H1 (cell line): ENCODE measurements around the gene SSX2IP. TPM values are rescaled to one million over a fixed set of nuclear protein-coding genes. Genes with fewer than 3 reads are reported as not detected.

Experiments used
- ASH2L ChIP-seq: fragments of 200-600, 300-600 bp; sonication (generic); IDR thresholded peaks from one replicate; pipeline ENCODE4 v1.7.1; 2017; ENCODE audit warnings: low read length
- CTCF ChIP-seq, 3 experiments: IDR thresholded peaks; 1 replicate in 2 of 3; 2 replicates in 1 of 3; pipeline versions ENCODE4 v1.5.1 to v1.6.1; 2011; ENCODE audit warnings: low read length in 3 of 3, mild to moderate bottlenecking in 3 of 3, inconsistent platforms in 2 of 3, low read depth in 1 of 3, moderate library complexity in 1 of 3; ENCODE audit not compliant: insufficient read depth in 1 of 3; ENCODE audit errors: control extremely low read depth in 1 of 3
- EGR1 ChIP-seq: IDR thresholded peaks from 2 replicates; pipeline ENCODE4 v1.6.1; 2011; ENCODE audit warnings: low read depth, low read length, borderline replicate concordance
- GTF2F1 ChIP-seq: IDR thresholded peaks from 2 replicates; pipeline ENCODE4 v1.6.1; 2012; ENCODE audit warnings: low read depth, low read length, improper control_type of control experiment, borderline replicate concordance
- RXRA ChIP-seq: IDR thresholded peaks from 2 replicates; pipeline ENCODE4 v1.6.1; 2011; ENCODE audit warnings: low read depth, mild to moderate bottlenecking, low read length, moderate library complexity; ENCODE audit not compliant: insufficient read depth
- polyA plus RNA-seq, 7 experiments: library from polyadenylated mRNA; depleted of rRNA in 3 of 7; stranded (reverse) in 5 of 7; unstranded in 2 of 7; fragments of >200 nt in 5 of 7; fragments of 200-250 nt in 2 of 7; gene quantifications; 1 replicate in 5 of 7; 2 replicates in 1 of 7; 4 replicates in 1 of 7; pipeline versions ENCODE4 v1.2.1 to v1.2.3, GENCODE V29; 2011 to 2013; ENCODE audit warnings: missing spikeins in 2 of 7, mixed read lengths in 2 of 7
- total RNA-seq: library from RNA; stranded (reverse); fragmentation: NEBNext Ultra II Directional; extraction: Animal tissue kit (Norgen Biotek cat#: 25700); gene quantifications from 2 replicates; pipeline ENCODE4 v1.2.1, GENCODE V29; 2021
- TF ChIP-seq, protein P1 (sequence below): fragments of 300-600 bp; sonication (generic); IDR thresholded peaks from 2 replicates; pipeline ENCODE4 v1.7.1; 2012; ENCODE audit warnings: low read length, moderate library complexity, mild to moderate bottlenecking, inconsistent platforms; ENCODE audit not compliant: insufficient replicate concordance
- TF ChIP-seq, protein P2 (sequence below): IDR thresholded peaks from 2 replicates; pipeline ENCODE4 v1.6.1; 2012; ENCODE audit warnings: low read length, inconsistent platforms

The SSX2IP gene
- total and polyA plus RNA-seq, 2 of the 8 experiments (the other 6 are each of a cell fraction or from before 2014, with no cell fraction given), result 4.0 to 31.3 TPM

GRCh38 chr1:84722794-84723193, 32.5 kb upstream of the SSX2IP start (continued):
- TF ChIP-seq, protein P1, sequence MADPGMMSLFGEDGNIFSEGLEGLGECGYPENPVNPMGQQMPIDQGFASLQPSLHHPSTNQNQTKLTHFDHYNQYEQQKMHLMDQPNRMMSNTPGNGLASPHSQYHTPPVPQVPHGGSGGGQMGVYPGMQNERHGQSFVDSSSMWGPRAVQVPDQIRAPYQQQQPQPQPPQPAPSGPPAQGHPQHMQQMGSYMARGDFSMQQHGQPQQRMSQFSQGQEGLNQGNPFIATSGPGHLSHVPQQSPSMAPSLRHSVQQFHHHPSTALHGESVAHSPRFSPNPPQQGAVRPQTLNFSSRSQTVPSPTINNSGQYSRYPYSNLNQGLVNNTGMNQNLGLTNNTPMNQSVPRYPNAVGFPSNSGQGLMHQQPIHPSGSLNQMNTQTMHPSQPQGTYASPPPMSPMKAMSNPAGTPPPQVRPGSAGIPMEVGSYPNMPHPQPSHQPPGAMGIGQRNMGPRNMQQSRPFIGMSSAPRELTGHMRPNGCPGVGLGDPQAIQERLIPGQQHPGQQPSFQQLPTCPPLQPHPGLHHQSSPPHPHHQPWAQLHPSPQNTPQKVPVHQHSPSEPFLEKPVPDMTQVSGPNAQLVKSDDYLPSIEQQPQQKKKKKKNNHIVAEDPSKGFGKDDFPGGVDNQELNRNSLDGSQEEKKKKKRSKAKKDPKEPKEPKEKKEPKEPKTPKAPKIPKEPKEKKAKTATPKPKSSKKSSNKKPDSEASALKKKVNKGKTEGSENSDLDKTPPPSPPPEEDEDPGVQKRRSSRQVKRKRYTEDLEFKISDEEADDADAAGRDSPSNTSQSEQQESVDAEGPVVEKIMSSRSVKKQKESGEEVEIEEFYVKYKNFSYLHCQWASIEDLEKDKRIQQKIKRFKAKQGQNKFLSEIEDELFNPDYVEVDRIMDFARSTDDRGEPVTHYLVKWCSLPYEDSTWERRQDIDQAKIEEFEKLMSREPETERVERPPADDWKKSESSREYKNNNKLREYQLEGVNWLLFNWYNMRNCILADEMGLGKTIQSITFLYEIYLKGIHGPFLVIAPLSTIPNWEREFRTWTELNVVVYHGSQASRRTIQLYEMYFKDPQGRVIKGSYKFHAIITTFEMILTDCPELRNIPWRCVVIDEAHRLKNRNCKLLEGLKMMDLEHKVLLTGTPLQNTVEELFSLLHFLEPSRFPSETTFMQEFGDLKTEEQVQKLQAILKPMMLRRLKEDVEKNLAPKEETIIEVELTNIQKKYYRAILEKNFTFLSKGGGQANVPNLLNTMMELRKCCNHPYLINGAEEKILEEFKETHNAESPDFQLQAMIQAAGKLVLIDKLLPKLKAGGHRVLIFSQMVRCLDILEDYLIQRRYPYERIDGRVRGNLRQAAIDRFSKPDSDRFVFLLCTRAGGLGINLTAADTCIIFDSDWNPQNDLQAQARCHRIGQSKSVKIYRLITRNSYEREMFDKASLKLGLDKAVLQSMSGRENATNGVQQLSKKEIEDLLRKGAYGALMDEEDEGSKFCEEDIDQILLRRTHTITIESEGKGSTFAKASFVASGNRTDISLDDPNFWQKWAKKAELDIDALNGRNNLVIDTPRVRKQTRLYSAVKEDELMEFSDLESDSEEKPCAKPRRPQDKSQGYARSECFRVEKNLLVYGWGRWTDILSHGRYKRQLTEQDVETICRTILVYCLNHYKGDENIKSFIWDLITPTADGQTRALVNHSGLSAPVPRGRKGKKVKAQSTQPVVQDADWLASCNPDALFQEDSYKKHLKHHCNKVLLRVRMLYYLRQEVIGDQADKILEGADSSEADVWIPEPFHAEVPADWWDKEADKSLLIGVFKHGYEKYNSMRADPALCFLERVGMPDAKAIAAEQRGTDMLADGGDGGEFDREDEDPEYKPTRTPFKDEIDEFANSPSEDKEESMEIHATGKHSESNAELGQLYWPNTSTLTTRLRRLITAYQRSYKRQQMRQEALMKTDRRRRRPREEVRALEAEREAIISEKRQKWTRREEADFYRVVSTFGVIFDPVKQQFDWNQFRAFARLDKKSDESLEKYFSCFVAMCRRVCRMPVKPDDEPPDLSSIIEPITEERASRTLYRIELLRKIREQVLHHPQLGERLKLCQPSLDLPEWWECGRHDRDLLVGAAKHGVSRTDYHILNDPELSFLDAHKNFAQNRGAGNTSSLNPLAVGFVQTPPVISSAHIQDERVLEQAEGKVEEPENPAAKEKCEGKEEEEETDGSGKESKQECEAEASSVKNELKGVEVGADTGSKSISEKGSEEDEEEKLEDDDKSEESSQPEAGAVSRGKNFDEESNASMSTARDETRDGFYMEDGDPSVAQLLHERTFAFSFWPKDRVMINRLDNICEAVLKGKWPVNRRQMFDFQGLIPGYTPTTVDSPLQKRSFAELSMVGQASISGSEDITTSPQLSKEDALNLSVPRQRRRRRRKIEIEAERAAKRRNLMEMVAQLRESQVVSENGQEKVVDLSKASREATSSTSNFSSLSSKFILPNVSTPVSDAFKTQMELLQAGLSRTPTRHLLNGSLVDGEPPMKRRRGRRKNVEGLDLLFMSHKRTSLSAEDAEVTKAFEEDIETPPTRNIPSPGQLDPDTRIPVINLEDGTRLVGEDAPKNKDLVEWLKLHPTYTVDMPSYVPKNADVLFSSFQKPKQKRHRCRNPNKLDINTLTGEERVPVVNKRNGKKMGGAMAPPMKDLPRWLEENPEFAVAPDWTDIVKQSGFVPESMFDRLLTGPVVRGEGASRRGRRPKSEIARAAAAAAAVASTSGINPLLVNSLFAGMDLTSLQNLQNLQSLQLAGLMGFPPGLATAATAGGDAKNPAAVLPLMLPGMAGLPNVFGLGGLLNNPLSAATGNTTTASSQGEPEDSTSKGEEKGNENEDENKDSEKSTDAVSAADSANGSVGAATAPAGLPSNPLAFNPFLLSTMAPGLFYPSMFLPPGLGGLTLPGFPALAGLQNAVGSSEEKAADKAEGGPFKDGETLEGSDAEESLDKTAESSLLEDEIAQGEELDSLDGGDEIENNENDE, result no peak
- TF ChIP-seq RXRA (no peak), EGR1 (no peak), GTF2F1 (no peak), CTCF (IDR thresholded peaks at IDR 0.05; ENCODE audit: control extremely low read depth in 1 of 3, insufficient read depth in 1 of 3, low read depth in 1 of 3, low read length in 3 of 3) (no peak), ASH2L (no peak)
- TF ChIP-seq, protein P2, sequence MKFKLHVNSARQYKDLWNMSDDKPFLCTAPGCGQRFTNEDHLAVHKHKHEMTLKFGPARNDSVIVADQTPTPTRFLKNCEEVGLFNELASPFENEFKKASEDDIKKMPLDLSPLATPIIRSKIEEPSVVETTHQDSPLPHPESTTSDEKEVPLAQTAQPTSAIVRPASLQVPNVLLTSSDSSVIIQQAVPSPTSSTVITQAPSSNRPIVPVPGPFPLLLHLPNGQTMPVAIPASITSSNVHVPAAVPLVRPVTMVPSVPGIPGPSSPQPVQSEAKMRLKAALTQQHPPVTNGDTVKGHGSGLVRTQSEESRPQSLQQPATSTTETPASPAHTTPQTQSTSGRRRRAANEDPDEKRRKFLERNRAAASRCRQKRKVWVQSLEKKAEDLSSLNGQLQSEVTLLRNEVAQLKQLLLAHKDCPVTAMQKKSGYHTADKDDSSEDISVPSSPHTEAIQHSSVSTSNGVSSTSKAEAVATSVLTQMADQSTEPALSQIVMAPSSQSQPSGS, result no peak
